Fibroblast of skin of right biceps (primary cell): ENCODE data around the gene ZNF768.
"Not testable (repeated sequence)": the region's sequence is repeated elsewhere in the genome, so short reads cannot be mapped to it uniquely, and the experiment has no call there.

Experiments used
- DNase-seq: peaks from one replicate; pipeline ENCODE4 v3.0.0-alpha.2; 2013

Gene ZNF768

GRCh38 chr16:30555315-30556124, 29.2 kb upstream of the ZNF768 start:
- DNase-seq = no peak

DNA sequence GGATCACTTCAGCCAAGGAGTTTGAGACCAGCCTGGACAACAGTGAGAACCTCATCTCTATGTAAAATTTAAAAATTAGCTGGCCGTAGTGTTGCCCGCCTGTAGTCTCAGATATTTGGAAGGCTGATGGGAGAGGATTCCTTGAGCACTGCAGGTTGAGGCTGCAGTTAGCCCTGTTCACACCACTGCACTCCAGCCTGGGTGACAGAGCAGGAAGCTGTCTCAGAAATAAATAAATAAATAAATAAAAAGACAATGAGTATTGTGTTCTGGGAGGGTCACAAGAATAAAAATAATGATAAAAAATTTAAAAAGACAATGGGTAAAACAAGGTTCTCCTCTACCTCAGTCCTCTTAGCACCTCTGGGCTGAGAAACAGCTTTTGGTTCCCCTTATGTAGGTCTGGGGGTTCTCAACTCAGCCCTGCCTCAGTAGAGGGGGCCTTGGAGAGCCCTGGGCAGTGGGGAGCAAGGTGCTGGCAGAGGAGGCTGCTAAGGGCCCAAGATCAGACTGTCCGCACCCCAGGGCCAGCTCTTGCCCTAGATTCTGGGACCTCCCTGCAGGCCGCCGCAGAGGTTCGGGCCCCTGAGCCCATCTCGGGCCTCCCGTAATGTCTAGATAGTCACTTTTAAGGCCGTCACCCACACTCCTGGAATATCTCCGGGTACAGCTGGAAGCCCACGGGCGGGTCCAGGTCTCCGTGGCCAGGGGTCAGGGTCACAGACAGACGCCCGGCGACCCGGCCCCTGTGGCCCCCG, 28.4 kb upstream of the ZNF768 start:
- DNase-seq = no peak

DNA sequence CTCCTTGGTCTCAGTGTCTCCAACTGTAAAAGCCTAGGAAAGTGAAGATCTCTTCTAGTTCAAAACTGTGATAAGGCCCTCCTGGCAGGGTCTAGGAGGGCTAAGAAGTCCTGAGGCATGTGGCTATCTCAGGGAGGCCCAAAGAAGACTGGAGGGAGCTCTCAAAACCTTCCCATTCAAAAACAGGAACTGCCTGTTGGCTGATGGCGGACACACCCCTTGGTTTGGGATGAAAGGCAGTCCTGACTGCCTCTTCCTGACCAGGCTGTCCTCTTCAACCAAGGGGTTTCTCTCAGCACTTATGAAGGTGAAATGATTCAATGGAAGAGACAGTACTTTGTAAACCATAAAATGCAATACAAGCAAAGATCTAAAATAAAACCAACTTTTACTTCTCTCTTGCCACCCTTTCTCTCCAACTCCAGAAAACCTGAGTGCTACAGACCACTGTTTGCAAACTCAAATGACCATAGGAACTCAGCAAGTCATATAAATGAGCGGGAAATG, 27.1 kb upstream of the ZNF768 start:
- DNase-seq = no peak

GRCh38 chr16:30552956-30553355, 26.6 kb upstream of the ZNF768 start:
- DNase-seq = no peak

GRCh38 chr16:30551781-30552180, 25.4 kb upstream of the ZNF768 start:
- no peak for DNase-seq

- no peak for DNase-seq
These were observed 22.3 kb upstream of the ZNF768 start for GRCh38 chr16:30548416-30549253.

- no peak for DNase-seq
These were observed 19.7 kb upstream of the ZNF768 start for GRCh38 chr16:30546115-30546514.

DNA sequence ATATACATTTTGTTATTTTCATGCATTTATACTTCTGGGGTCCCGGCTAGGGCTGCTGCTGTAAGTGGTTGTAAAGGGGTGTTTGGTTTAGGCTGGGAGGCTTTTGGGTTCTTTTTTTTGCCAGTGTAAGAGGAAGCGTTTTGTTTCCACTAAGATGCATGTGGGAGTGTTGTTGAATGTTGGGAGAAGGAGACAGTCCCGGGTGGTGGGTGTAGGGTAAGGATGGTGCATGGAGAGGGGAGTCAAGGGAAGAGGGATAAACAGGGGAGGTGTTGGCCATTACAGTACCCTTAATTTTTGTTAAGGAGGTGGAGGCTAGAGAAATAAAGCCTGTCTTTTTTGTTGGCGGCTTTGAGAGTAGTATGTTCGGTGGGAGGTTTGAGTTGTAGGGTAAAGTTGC, 16.7 kb upstream of the ZNF768 start:
- no peak for DNase-seq

DNA sequence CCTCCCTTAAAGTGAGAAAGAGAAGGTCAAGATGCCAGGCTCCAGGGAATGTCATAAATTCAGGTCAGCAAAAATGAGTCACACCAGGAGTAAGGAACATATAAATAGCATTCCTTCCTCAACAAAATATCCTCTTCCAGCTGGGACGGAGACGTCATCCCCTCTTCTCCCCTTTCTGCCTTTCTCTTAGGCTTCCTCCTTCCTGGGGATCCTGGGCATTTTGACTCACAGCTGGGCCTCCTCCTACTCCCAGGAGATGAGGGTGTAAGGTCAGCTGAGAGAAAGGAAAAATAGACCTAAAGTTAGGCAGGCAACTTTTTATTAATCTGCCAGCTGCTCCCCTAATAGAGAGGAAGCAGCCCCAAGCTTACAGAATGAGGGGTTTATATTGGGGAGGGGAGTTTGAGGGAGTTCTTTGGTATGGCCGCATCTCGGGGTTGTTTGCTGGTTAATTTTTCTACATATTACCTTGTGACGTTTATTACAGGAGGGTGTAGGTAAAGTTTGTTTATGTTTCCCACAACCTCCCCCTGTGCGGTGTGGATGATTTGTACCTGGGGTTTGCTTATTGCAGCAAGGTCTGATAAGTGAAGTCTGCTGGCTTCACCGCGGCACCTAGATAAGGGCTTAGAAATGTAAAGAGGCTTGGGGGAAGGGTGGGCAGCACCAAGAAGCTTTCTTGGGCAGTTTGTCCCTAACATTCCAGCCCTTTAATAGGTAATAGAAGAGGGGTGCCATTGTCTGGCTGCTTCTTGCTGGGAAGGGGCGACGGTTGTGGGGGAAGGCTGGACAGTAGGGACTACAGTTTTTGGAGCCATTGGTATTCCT, 15.3 kb upstream of the ZNF768 start:
- DNase-seq = peak; percentile 67

DNA sequence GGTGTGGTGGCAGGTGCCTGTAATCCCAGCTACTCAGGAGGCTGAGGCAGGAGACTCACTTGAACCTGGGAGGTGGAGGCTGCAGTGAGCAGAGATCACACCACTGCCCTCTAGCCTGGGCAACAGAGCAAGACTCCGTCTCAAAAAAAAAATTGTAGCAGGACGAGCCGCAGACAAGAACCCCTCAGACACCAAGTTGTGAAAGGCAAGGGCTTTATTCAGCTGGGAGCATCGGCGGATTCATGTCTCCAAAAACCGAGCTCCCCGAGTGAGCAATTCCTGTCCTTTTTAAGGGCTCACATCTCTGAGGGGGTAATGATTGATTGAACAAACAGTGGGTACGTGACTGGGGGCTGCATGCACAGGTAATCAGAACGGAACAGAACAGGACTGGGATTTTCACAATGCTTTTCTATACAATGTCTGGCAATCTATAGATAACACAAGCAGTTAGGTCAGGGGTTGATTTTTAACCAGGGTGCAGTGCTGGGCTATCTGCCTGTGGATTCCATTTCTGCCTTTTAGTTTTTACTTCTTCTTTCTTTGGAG, 14.6 kb upstream of the ZNF768 start:
- DNase-seq = not testable (repeated sequence)

GRCh38 chr16:30539986-30540526, 13.7 kb upstream of the ZNF768 start:
- DNase-seq = not testable (repeated sequence)

GRCh38 chr16:30539000-30539964, 12.9 kb upstream of the ZNF768 start:
- no peak for DNase-seq

- DNase-seq = not testable (repeated sequence)
These were observed 10.1 kb upstream of the ZNF768 start for GRCh38 chr16:30536391-30537024.

- DNase-seq = peak; percentile 74
These were observed 9.4 kb upstream of the ZNF768 start for GRCh38 chr16:30535777-30536190.

- DNase-seq = peak; percentile 28
These were observed 8.9 kb upstream of the ZNF768 start for GRCh38 chr16:30535106-30535776.

- peak; percentile 87 for DNase-seq
These were observed 8.2 kb upstream of the ZNF768 start, which contains the start of gene ZNF747 for GRCh38 chr16:30534368-30535105. TSS of gene ZNF747 (minus strand) at chr16:30534858. CDS start at chr16:30534679, 179 bp downstream.

- DNase-seq = peak; percentile 17
These were observed 7.5 kb upstream of the ZNF768 start for GRCh38 chr16:30533748-30534367.

DNA sequence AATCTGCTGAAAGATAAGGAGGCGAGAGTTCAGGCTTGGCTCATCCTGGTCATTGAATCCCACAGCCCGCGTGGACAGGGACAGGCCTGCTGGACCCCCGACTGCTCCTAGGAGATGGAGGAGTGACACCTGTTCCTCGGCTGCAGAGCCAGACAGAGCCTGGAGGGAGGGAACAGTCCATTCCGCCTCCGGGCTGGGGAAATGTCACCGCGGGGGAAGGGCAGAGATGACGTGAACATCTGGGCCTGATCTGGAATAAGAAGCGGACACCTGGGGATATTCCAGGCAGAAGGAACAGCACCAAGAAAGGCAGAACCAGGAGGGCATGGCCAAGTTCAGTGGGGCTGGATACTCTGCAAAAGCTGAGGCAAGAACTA, 6.8 kb upstream of the ZNF768 start:
- no peak for DNase-seq
